ENCODE measurements around the gene ZNF860. TPM values are rescaled to one million over a fixed set of nuclear protein-coding genes. Genes with fewer than 3 reads are reported as not detected.
"Not testable (repeated sequence)": the region's sequence is repeated elsewhere in the genome, so short reads cannot be mapped to it uniquely, and the experiment has no call there.

The ZNF860 gene
- polyA plus RNA-seq, 1 donor, result 2.7 TPM

DNA sequence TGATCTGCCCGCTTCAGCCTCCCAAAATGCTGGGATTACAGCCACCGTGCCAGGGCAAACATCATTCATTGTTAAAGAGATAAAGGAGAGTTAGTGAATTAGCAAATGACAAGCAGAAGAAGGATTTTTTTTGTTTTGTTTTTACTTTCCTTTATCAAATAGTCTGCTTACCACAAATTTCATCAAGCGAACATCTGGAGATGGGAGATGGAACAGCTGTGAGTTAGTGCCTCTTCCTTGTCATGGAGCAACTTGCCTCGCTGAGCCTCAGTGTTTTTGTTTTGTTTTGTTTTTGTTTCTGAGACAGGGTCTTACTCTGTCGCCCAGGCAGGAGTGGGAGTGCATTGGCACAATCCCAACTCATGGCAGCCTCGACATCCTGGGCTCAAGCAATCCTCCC lies 15.9 kb downstream of the ZNF860 start:
- DNase-seq, result no peak

DNA sequence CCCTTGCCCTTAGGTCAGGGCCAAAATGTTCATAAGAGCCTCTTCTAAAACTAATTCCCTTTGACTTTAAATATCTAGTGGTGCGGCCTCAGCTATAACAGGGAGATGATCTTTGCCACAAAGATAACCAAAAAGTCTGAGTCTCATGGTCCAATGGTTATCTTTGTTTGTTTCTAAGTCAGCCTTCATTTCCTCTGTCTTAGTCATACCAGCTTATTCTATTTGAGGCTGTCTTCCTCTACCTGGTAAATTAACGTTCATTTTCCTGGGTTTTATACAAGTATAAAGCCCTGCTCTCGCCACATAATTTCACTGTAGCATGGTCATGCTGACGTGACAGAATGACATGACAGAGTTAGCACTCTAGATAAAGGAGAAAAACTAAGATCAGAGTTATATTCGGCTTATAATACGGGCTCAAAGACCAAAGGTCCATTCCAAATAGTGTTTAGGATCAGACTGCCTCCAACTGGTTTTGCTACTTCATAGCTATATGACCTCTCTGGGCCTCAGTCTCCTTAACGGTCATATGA lies 18.4 kb downstream of the ZNF860 start:
- DNase-seq, result no peak

GRCh38 chr3:32000877-32001276 lies 19.3 kb downstream of the ZNF860 start:
- DNase-seq, result no peak

DNA sequence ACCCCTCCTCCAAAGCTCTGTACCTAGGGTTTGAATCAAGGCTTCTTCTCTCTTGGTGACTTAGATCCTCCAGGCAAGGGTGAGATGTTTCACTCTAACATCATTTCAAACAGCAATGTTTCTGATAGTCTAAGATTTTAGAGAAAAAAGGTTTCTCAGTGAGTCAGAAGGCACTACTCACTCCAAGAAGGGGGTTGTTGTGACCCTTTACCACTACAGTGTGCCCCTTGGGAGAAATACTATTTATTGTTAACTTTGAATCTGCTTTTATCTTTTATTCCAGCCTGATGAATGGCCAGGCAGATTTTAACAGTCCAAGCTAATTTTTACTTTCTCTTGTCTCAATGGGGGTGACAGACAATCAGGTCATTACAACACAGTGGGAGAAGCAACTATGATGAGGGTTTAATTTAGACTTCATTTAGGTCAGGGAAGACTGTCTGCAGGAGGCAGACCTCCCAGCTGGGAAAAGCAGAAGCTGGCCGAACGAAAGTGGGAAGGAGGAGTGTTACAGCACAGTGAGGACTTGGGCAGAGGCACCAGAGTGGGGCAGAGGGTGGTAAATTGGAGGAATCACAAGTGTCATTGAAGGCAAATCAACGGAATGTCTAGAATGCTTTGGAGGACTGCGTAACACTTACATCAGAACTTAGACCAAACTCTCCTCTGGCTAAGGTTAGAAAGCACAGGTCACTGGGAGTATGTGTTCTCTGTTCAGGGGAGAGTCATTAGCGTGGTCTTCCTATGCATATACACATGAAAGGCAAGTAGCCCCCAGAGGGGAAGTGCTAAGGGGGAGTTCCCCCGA lies 21.2 kb downstream of the ZNF860 start:
- no peak for DNase-seq

DNA sequence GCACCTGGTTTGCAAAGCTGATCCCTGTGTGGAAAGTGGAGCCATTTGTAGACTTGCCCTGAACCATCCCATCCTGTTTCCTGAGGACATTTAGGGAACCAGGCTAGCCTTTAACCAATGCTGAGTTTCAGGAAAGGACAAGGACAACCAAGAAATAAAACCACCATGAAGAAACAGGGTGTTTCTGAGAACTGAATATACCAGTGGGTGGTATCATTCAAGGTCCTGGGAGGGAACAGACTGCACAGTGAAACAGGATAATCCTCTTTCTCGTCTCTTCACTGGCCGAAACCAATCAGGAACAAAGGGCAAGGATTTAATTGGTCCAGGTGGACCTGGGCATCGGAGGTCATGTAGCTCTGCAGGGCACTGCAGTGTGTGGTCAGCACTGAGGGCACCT lies 21.8 kb downstream of the ZNF860 start:
- DNase-seq, result no peak

GRCh38 chr3:32004113-32004765 lies 22.7 kb downstream of the ZNF860 start:
- DNase-seq, result no peak

DNA sequence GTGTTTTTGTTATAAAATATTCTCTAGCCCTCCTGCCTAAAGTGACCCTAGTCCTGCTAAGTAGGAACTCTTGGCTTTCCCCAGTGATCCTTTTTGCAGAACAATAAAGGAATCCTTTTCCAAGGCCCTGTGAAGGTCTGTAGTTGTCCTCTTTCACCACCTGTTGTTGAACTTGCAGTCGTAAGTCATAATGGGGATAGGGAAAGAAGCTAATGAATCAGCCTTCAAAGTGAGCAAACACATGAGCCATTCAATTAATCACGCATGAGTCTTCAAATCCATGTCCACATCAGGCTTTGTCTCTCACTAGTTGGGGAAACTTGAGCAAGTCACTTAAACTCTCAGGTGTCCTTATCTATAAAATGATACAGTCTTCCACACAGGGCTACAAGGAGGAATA lies 27.6 kb downstream of the ZNF860 start:
- DNase-seq, result no peak

- DNase-seq, result no peak
Measured at GRCh38 chr3:32009957-32010356, 28.4 kb downstream of the ZNF860 start.

DNA sequence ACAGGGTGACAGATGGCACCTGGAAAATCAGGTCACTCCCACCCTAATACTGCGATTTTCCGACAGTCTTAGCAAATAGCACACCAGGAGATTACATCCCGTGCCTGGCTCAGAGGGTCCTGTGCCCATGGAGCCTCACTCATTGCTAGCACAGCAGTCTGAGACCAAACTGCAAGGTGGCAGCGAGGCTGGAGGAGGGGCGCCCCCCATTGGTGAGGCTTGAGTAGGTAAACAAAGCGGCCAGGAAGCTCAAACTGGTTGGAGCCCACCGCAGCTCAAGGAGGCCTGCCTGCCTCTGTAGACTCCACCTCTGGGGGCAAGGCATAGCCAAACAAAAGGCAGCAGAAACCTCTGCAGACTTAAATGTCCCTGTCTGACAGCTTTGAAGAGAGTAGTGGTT lies 29.1 kb downstream of the ZNF860 start:
- DNase-seq, result not testable (repeated sequence)

DNA sequence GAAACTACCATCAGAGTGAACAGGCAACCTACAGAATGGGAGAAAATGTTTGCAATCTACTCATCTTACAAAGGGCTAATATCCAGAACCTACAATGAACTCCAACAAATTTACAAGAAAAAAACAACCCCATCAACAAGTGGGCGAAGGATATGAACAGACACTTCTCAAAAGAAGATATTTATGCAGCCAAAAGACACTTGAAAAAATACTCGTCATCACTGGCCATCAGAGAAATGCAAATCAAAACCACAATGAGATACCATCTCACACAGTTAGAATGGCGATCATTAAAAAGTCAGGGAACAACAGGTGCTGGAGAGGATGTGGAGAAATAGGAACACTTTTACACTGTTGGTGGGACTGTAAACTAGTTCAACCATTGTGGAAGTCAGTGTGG lies 34.1 kb downstream of the ZNF860 start:
- DNase-seq, result not testable (repeated sequence)

GRCh38 chr3:32017286-32017685 lies 35.7 kb downstream of the ZNF860 start:
- no peak for DNase-seq

GRCh38 chr3:32018757-32019564 lies 37.4 kb downstream of the ZNF860 start:
- peak; percentile 64 for DNase-seq

DNA sequence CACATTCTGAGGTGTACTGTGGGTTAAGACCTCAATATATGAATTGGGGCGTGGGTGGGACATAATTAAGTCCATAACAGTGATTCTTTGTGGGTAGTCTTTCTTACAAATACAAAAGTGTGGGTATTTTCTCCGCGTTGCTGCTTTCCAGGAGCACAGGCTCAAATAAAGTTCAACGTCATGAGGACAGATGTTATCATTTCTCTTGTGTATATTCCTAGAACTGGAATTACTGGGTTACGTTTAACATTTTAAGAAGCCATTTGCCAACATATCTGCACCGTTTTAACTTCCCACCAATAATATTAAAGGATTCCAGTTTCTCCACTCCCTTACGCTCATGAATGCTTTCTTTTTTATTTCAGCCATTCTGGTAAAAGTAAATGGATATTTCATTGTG lies 39.6 kb downstream of the ZNF860 start:
- DNase-seq, result no peak

GRCh38 chr3:32021748-32022147 lies 40.2 kb downstream of the ZNF860 start:
- DNase-seq, result no peak

DNA sequence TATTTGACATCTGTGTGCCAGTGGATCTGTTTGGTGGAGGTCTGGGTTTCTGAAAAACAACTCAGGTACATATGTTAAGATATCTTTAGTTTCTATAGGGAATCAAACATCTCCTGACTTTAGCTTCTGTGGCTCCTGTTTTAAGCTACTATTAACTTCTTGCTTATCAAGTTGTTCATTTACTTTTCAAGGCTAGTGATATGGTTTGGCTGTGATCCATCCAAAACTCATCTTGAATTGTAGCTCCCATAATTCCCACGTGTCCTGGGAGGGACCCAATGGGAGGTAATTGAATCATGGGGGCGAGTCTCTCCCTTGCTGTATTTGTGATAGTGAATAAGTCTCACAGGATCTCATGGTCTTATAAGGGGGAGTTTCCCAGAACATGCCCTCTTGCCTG lies 41.4 kb downstream of the ZNF860 start:
- no peak for DNase-seq

DNA sequence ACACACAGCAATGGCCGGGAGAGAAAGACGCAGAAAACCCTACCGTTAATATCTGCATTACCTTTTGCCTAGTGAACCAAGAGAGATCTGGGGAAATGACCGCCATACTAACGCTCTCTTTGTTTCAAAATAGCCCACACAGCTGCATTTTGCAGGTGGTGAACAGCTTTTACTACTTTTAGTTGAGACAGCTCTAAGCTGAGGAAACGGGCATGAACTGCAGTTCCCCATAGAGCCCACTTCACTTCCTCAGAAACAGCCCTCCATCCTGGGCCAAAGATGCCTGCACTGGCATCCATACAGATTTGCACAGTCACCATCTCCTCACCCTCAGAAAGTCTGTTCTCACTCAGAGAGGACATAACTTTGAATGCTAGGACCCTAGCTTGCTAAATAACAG lies 45.0 kb downstream of the ZNF860 start:
- DNase-seq, result no peak

DNA sequence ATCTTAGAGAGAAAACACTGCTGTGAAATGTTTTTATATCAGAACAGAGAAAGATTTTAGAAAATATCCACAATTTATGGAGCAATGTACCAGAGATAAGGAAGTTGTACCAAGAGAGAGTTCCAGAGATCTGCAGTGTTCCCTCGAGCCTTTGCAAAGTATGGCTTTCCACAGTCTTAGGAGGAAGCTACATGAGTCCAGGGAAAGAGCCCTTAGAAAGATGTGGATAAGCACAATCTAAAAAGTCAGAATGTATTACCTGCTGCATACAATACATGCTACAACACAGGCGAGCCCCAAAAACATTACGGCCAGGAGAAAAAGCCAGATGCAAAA lies 56.4 kb downstream of the ZNF860 start:
- DNase-seq, result no peak

- DNase-seq, result no peak
Measured at GRCh38 chr3:32041316-32041715, 59.8 kb downstream of the ZNF860 start.

Measured in left kidney (tissue), 2 donors.